Psoas muscle (tissue), 8 donors: ENCODE measurements around the gene GSE1. TPM values are rescaled to one million over a fixed set of nuclear protein-coding genes. Genes with fewer than 3 reads are reported as not detected.

Experiments used
- ATAC-seq, 4 donors: fragments of 200-7000 bp; cut with Tn5 transposase; one replicate each; pipeline ENCODE4 v1.9.1; 2020; ENCODE audit warnings: moderate library complexity in 3 of 4, mild to moderate bottlenecking in 2 of 4
- DNase-seq, 2 donors: peaks; one replicate each; pipeline ENCODE4 v3.0.0-alpha.2; 2020
- H3K27ac ChIP-seq: fragments of 200-600 bp; one replicate; pipeline ENCODE4 v1.8.0; 2022
- H3K27me3 ChIP-seq, 3 donors: fragments of 200-600 bp in 1 of 3; one replicate each; pipeline versions ENCODE4 v1.6.1 to v1.8.0; 2013 to 2022; ENCODE audit warnings: low read length in 2 of 3, mild to moderate bottlenecking in 2 of 3, moderate library complexity in 1 of 3; ENCODE audit not compliant: insufficient read depth in 3 of 3
- H3K36me3 ChIP-seq, 2 donors: fragments of 200-600 bp in 1 of 2; one replicate each; pipeline versions ENCODE4 v1.6.1 to v1.8.0; 2013 to 2022; ENCODE audit warnings: low read depth in 1 of 2, mild to moderate bottlenecking in 1 of 2, moderate library complexity in 1 of 2; ENCODE audit not compliant: insufficient read depth in 1 of 2
- H3K4me1 ChIP-seq: fragments of 200-600 bp; one replicate; pipeline ENCODE4 v1.8.0; 2022
- H3K4me3 ChIP-seq: fragments of 200-600 bp; one replicate; pipeline ENCODE4 v1.8.0; 2022; ENCODE audit warnings: mild to moderate bottlenecking
- H3K9me3 ChIP-seq: fragments of 200-600 bp; one replicate; pipeline ENCODE4 v1.8.0; 2022
- WGBS, 3 donors: extraction: QIAGEN DNeasy Blood & Tissue Kit; methylation state at CpG; one replicate each; pipeline versions ENCODE4 v1.1.6 to v1.1.7; 2013; 5-methylcytosine and 5-hydroxymethylcytosine counted together
- intact Hi-C, 2 donors: fragments of 100-400 bp; cut with DNase I; formaldehyde crosslinking; loops; one replicate each; pipeline versions ENCODE4 v1.11.0 to v1.14.2; 2022
- polyA plus RNA-seq, 3 donors: library from polyadenylated mRNA; stranded (reverse); fragments of 200-250 nt; gene quantifications; one replicate each; pipeline ENCODE4 v1.2.3, GENCODE V29; 2013
- total RNA-seq, 4 donors: library from RNA; stranded (reverse); fragmentation: NEBNext Ultra II Directional in 2 of 4; extraction: Animal tissue kit (Norgen Biotek cat#: 25700) in 2 of 4; gene quantifications; one replicate each; pipeline versions ENCODE4 v1.2.1 to v1.2.4, GENCODE V29; 2021 to 2023
- TF ChIP-seq, protein P1 (sequence below): fragments of 200-600 bp; IDR thresholded peaks from one replicate; pipeline ENCODE4 v1.8.0; 2022; ENCODE audit warnings: antibody characterized with exemption
- donor health status: healthy with polysubstance abuse.
- donor health status: DM: no; HTN: no; CAD: no; lungs with moderate emphysema.
- donor health status: Bipolar disorder and iron deficiency.
- donor health status: healthy.
- donor health status: DM: yes; HTN: yes; CAD: no.
- donor health status: DM: no; HTN: no; CAD: no.
- donor health status: DM: no; HTN: no; CAD: no.
- donor health status: DM: yes; HTN: yes; CAD: no.

GSE1 gene
- total and polyA plus RNA-seq, 7 donors, result 10.8 to 90.5 (median 47.0) TPM

DNA sequence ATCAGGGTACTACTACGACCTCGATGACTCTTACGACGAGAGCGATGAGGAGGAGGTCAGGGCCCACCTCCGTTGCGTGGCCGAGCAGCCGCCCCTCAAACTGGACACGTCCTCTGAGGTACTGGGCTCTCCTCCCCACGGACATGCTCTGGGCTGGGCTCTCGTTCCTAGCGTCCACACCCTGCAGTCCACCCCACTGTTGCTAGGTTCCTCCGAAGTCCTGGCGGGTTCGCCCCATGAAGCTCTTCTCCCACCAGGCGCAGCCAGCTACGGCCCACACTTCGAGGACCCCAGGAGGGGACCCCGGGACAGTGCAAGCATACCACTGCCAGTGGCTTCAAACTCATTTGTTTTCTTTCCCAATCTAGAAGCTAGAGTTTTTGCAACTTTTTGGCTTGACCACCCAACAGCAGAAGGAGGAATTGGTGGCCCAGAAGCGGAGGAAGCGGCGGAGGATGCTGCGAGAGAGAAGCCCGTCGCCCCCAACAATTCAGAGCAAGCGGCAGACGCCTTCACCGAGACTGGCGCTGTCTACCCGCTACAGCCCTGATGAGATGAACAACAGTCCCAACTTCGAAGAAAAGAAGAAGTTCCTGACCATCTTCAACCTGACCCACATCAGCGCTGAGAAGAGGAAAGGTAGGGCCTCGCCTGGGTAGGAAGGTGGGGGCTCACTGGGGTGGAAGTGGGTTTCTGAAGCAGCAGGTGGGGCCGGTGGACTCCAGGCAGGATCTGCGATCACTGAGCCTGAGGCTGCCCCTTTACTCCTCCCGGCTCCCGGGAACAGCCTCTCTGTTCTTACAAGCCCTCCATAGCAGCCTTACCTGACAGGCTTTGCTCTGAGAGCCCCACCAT lies 50.1 kb downstream of the GSE1 start:
- peak overlapping the region; percentile 31 for H3K27ac ChIP-seq
- WGBS, 3 donors, result 94 to 96% (median 95%) methylated on average over 38 of the region's 38 CpGs
- peaks cover 12% of the 10 kb centered on the region for H3K4me1 ChIP-seq

DNA sequence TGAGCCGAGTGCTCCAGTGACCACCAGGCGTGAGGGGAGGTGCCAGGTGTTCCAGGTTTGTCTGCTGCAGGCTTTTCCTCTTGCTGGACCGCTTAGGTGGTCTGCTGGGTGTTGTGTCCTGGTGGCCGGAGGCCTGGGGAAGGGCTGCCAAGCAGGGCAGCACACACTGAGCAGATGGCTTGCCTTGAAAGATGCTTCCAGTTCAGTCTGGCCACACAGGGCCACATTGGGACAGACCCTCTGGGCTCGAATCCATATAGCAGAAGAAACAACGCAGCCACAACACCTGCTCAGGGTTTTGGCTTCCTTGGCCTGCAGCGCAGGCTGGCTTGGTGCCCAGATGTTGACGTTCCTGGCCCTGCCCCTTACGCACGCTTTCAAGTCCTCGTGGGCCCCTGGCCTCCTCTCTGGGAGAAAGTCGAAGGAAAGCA lies 50.8 kb downstream of the GSE1 start:
- TF ChIP-seq, protein P1, sequence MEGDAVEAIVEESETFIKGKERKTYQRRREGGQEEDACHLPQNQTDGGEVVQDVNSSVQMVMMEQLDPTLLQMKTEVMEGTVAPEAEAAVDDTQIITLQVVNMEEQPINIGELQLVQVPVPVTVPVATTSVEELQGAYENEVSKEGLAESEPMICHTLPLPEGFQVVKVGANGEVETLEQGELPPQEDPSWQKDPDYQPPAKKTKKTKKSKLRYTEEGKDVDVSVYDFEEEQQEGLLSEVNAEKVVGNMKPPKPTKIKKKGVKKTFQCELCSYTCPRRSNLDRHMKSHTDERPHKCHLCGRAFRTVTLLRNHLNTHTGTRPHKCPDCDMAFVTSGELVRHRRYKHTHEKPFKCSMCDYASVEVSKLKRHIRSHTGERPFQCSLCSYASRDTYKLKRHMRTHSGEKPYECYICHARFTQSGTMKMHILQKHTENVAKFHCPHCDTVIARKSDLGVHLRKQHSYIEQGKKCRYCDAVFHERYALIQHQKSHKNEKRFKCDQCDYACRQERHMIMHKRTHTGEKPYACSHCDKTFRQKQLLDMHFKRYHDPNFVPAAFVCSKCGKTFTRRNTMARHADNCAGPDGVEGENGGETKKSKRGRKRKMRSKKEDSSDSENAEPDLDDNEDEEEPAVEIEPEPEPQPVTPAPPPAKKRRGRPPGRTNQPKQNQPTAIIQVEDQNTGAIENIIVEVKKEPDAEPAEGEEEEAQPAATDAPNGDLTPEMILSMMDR, result no peak
- DNase-seq (peak; percentile 60 to 80), ATAC-seq (peak; percentile 54 to 83 (median 74))
- Histone ChIP-seq H3K4me1 (peaks cover 13% of the 10 kb centered on the region), H3K9me3 (no peaks in the 10 kb centered on the region), H3K27ac (peak overlapping the region; percentile 31), H3K36me3 (peaks cover 10 to 92% of the 10 kb centered on the region in 2 donors), H3K4me3 (no peak overlapping the region), H3K27me3 (no peaks in the 10 kb centered on the region)
- WGBS, 3 donors, result 25 to 47% (median 32%) methylated on average over 12 of the region's 12 CpGs
- intact Hi-C loops, result loop anchor here (5.0 kb wide), 1 partner anchor 53 kb away; no protein-coding TSS in a partner anchor

More for the DNA sequence above, 50.1 kb downstream of the GSE1 start:
- Histone ChIP-seq H3K4me3 (no peak overlapping the region), H3K9me3 (no peaks in the 10 kb centered on the region), H3K36me3 (peaks cover 10 to 92% of the 10 kb centered on the region in 2 donors), H3K27me3 (no peaks in the 10 kb centered on the region)
- no peak for DNase-seq
- TF ChIP-seq, protein P1, result no peak
- ATAC-seq, result no peak
- intact Hi-C loops, result loop anchor here (5.0 kb wide), 1 partner anchor 54 kb away; no protein-coding TSS in a partner anchor

DNA sequence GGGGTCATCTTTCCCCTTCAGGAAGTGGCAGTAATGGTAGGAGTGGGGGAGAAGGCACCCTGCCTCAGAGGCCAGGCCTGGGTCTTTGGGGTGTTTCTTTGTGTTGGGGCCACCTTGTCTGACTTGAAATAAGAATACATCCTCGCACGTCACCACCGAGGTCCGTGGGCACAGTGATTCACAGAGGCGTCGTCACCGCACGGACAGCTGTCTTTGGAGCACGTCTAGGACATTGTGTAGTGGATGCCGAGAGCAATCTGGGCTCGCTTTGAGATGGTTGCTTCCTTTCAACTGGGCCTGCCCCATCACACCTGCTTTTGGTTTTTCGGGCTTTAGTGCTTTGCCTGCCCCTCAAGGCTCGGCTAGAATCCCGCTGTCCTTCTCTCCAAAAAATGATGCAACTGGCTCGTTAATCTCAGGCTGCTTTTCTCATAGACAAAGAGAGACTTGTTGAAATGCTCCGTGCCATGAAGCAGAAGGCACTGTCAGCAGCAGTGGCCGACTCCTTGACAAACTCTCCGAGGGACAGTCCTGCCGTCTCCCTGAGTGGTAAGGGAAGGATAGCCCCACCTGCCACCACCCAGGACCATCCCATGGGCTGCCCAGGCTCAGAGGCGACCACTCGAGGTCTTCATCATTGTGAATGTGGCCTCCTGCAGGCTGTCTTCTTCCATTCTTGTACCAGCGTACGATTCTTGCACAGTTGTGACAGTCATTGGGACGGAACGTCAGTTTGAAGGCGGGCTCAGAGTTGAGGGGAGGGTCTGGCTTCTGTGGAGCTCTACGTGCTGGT lies 51.7 kb downstream of the GSE1 start:
- Histone ChIP-seq H3K36me3 (peaks cover 10 to 93% of the 10 kb centered on the region in 2 donors), H3K9me3 (no peaks in the 10 kb centered on the region), H3K27ac (no peak overlapping the region), H3K27me3 (no peaks in the 10 kb centered on the region), H3K4me1 (peaks cover 17% of the 10 kb centered on the region), H3K4me3 (no peak overlapping the region)
- intact Hi-C loops, result loop anchor here (5.0 kb wide), 1 partner anchor 53 kb away; no protein-coding TSS in a partner anchor
- TF ChIP-seq, protein P1, result no peak
- DNase-seq, result no peak
- ATAC-seq, result no peak
- WGBS, 3 donors, result 90 to 94% (median 92%) methylated on average over 27 of the region's 27 CpGs

DNA sequence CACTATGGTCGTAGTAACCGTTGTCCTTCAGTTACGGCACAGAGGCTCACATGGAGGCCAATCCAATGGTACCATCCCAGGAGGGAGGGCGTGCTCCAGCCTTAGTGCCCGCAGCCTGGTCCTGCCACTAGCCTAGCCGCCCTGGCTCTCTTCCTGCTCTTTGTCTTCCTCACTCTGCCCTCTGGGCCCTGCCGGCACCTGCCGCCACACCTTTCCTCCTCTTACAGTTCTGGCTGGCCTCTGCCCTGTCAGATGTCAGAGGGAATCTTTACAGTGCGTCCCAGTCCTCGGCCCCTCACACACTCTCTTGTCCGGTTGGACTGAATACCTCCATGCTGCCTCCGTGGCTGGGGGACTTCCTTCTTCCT lies 52.2 kb downstream of the GSE1 start:
- H3K4me1 ChIP-seq, result peaks cover 19% of the 10 kb centered on the region
- peaks cover 10 to 98% of the 10 kb centered on the region in 2 donors for H3K36me3 ChIP-seq
- H3K27ac ChIP-seq, result no peak overlapping the region
- H3K9me3 ChIP-seq, result no peaks in the 10 kb centered on the region
- intact Hi-C loops, result no loop called here
- 91 to 96% (median 95%) methylated on average over 12 of the region's 12 CpGs for WGBS, 3 donors
- DNase-seq (no peak), ATAC-seq (no peak)
- no peaks in the 10 kb centered on the region for H3K27me3 ChIP-seq
- no peak overlapping the region for H3K4me3 ChIP-seq
- TF ChIP-seq, protein P1, result no peak
